ENCODE measurements around the gene CCL23. TPM values are rescaled to one million over a fixed set of nuclear protein-coding genes. Genes with fewer than 3 reads are reported as not detected.

The CCL23 gene
- polyA plus RNA-seq, 1 donor (not counting 4 experiments of a cell fraction or from before 2014, with no cell fraction given): not detected

DNA sequence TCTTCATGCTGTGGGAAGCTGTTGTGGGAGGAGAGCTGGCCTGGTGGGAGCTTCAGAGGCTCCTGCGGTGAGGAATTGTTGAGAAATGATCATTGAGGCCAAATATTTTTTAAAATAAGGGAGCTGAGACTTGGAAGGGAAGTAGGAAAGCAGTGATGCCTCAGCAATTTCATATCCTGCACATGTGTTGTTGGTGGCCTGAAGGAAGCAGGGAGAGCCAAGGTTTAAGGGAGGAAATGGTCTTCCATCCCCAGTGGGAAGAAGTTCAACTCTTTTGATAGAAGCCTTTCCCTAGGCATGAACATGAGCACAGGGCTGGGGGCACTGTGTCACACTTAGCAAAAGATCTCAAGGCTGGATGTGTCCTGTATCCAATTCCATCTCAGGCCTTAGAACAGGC, 31.1 kb downstream of the CCL23 start, which contains the start of gene CCL14:
CCL14 (minus strand) TSS at position 87 of the 400 bp plus-strand sequence; CDS start at position 7, 80 bp downstream.
- H3K4me3 ChIP-seq (ENCODE audit: control insufficient read depth in 2 of 3, extremely low read depth in 1 of 3, insufficient read depth in 2 of 3, low read depth in 1 of 3, low read length in 3 of 3): no peak within 1 kb of the TSS
- H3K9me3 ChIP-seq (ENCODE audit: control insufficient read depth, low read depth, low read length): no peaks in the 10 kb centered on the region
- H3K36me3 ChIP-seq (ENCODE audit: control insufficient read depth in 2 of 2, extremely low read depth in 1 of 2, insufficient read depth in 2 of 2, low read length in 2 of 2): no peaks in the 10 kb centered on the region
- no peaks in the 10 kb centered on the region for H4K20me1 ChIP-seq (ENCODE audit: control insufficient read depth, extremely low read depth, insufficient read depth, low read length)
- DNase-seq (ENCODE audit: low read depth, low spot score) (no peak), FAIRE-seq (no peak)
- no peaks in the 10 kb centered on the region for H3K4me1 ChIP-seq (ENCODE audit: control insufficient read depth, extremely low read depth, insufficient read depth, low read length)
- TF ChIP-seq EZH2 (IDR thresholded peaks at IDR 0.05; ENCODE audit: low read length) (no peak), CTCF (optimal IDR thresholded peaks at IDR 0.05 in 1 of 3, IDR thresholded peaks at IDR 0.05 in 1 of 3, conservative IDR thresholded peaks at IDR 0.05 in 1 of 3; ENCODE audit: extremely low read depth in 1 of 3, insufficient read depth in 2 of 3, low read length in 3 of 3) (no peak)
- no peaks in the 10 kb centered on the region for H3K9me1 ChIP-seq (ENCODE audit: control insufficient read depth, extremely low read depth, insufficient read depth, low read length)
- no peak within 1 kb of the TSS for H2AFZ ChIP-seq (ENCODE audit: control insufficient read depth, low read length)
- no peak within 1 kb of the TSS for H3K27ac ChIP-seq (ENCODE audit: control insufficient read depth, insufficient read depth, low read length)
- dilution Hi-C loops (cut with MboI; ENCODE audit: extremely low pct_ligation_motif_present, low sequenced_read_pairs): loop anchor here (25.0 kb wide), 1 partner anchor 151 kb away; no protein-coding TSS in a partner anchor
- H3K27me3 ChIP-seq (ENCODE audit: control insufficient read depth, extremely low read depth, insufficient read depth, low read length): peaks cover 9% of the 10 kb centered on the region
- H3K9ac ChIP-seq (ENCODE audit: control insufficient read depth, extremely low read depth, insufficient read depth, low read length): no peak within 1 kb of the TSS
- H3K4me2 ChIP-seq (ENCODE audit: control insufficient read depth, extremely low read depth, insufficient read depth, low read depth, low read length): no peak within 1 kb of the TSS
- H3K79me2 ChIP-seq (ENCODE audit: control insufficient read depth, insufficient read depth, low read length): no peaks in the 10 kb centered on the region

DNA sequence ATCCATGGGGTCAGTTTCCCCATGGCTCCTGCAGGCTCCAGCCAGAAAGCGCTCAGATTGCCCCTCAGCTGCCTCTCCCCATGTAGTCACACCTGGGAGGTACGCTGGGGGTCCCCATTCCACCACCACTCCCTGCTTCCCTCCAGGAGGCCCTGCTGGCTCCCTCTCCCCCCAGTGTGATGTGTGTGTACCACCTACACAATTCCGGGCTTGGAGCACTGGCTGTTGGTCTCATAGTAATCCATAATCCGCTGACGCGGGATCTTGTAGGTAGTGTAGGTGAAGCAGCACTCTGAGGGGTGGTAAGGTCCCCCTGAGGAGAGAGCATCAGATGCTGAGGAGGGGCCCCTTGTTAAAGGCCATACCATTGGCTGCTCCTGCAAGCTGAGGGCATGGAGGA, 33.6 kb downstream of the CCL23 start:
- H3K9me3 ChIP-seq (ENCODE audit: control insufficient read depth, low read depth, low read length): no peaks in the 10 kb centered on the region
- H3K4me3 ChIP-seq (ENCODE audit: control insufficient read depth in 2 of 3, extremely low read depth in 1 of 3, insufficient read depth in 2 of 3, low read depth in 1 of 3, low read length in 3 of 3): no peak overlapping the region
- H3K27ac ChIP-seq (ENCODE audit: control insufficient read depth, insufficient read depth, low read length): no peak overlapping the region
- H3K36me3 ChIP-seq (ENCODE audit: control insufficient read depth in 2 of 2, extremely low read depth in 1 of 2, insufficient read depth in 2 of 2, low read length in 2 of 2): no peaks in the 10 kb centered on the region
- no peak overlapping the region for H2AFZ ChIP-seq (ENCODE audit: control insufficient read depth, low read length)
- H3K4me2 ChIP-seq (ENCODE audit: control insufficient read depth, extremely low read depth, insufficient read depth, low read depth, low read length): no peak overlapping the region
- H3K9ac ChIP-seq (ENCODE audit: control insufficient read depth, extremely low read depth, insufficient read depth, low read length): no peak overlapping the region
- no peak for FAIRE-seq
- no peaks in the 10 kb centered on the region for H3K4me1 ChIP-seq (ENCODE audit: control insufficient read depth, extremely low read depth, insufficient read depth, low read length)
- H4K20me1 ChIP-seq (ENCODE audit: control insufficient read depth, extremely low read depth, insufficient read depth, low read length): no peaks in the 10 kb centered on the region
- H3K79me2 ChIP-seq (ENCODE audit: control insufficient read depth, insufficient read depth, low read length): no peaks in the 10 kb centered on the region
- DNase-seq (ENCODE audit: low read depth, low spot score): no peak
- no peak for TF ChIP-seq EZH2 (IDR thresholded peaks at IDR 0.05; ENCODE audit: low read length)
- TF ChIP-seq CTCF (optimal IDR thresholded peaks at IDR 0.05 in 1 of 3, IDR thresholded peaks at IDR 0.05 in 1 of 3, conservative IDR thresholded peaks at IDR 0.05 in 1 of 3; ENCODE audit: extremely low read depth in 1 of 3, insufficient read depth in 2 of 3, low read length in 3 of 3): no peak
- H3K27me3 ChIP-seq (ENCODE audit: control insufficient read depth, extremely low read depth, insufficient read depth, low read length): peaks cover 9% of the 10 kb centered on the region
- H3K9me1 ChIP-seq (ENCODE audit: control insufficient read depth, extremely low read depth, insufficient read depth, low read length): no peaks in the 10 kb centered on the region
- dilution Hi-C loops (cut with MboI; ENCODE audit: extremely low pct_ligation_motif_present, low sequenced_read_pairs): loop anchor here (25.0 kb wide), 1 partner anchor 153 kb away; no protein-coding TSS in a partner anchor
